NCI-H446 treated with DMSO at 0.1 percent for 48 hours (cell line): ENCODE measurements around the gene PLEKHG7.

Experiments used
- DNase-seq: peaks from one replicate; lab custom pipeline; 2025; lab: John Stamatoyannopoulos, UW

The PLEKHG7 gene

GRCh38 chr12:92803903-92804302 lies 101.1 kb downstream of the PLEKHG7 start:
- no peak for DNase-seq

GRCh38 chr12:92810370-92810769 lies 107.6 kb downstream of the PLEKHG7 start:
- DNase-seq: no peak

- no peak for DNase-seq
Observed at GRCh38 chr12:92814584-92814983, 111.8 kb downstream of the PLEKHG7 start.

GRCh38 chr12:92821142-92821541 lies 118.4 kb downstream of the PLEKHG7 start:
- DNase-seq: no peak
